ENCODE measurements around the gene SMARCA4. TPM values are rescaled to one million over a fixed set of nuclear protein-coding genes. Genes with fewer than 3 reads are reported as not detected.

The SMARCA4 gene
- total RNA-seq = 100 to 1,000 TPM in 7 of 8 experiments, 10 to 100 TPM in 1; 62.0 to 280 (median 164) TPM

DNA sequence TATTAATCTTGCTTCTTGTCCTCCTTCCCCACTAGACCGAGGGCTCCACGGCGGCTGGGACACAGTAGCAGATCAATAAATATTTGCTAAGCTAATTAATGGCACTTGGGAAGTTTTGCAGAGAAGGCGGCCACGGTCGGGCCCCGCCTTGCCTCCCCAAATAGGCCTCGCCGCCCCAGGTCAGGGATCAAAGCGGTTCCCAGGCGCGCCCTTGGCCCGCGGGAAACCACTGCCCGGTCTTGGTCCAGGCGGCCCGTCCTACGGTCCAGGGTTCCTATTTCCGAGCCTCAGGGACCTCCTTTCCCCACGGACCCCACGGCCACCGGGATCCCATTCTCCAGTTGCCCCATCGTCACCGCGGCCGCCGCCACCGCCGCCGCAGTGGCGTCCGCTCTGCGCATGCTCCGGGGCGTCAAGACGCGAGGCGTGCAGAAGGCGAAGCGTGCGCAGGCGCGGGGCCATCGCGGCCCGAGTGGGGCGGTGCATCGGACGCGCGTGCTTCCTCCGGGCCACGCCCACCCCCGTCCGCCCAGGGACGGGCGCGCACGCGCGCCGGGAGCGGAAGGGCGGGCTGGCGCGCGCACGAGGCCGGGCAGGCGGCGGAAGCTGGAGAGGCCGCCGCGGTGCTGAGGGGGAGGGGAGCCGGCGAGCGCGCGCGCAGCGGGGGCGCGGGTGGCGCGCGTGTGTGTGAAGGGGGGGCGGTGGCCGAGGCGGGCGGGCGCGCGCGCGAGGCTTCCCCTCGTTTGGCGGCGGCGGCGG lies at the start of gene SMARCA4:
TSS of gene SMARCA4 (plus strand) at position 717 of the 759 bp plus-strand sequence. CDS start 23,122 bp downstream, outside the sequence.
- Histone ChIP-seq H3K27ac (peak within 1 kb of the TSS; percentile 95), H3K4me3 (peak within 1 kb of the TSS; percentile 59 to 86 (median 69)), H3K4me1 (replicated peaks in 1 of 2) (peaks cover 9 to 11% of the 10 kb centered on the region in 2 donors)
- in situ Hi-C loops (cut with MboI; ENCODE audit: low pct_unique_long_range_greater_than_20kb in 2 of 9, low sequenced_read_pairs in 9 of 9, unreplicated experiment in 9 of 9) = no loop called here
- peak; percentile 77 to 88 (median 85) for ATAC-seq (replicated peaks in 6 of 8)
- WGBS, 10 experiments = 0 to 9% (median 0%) methylated on average over 3 to 7 of the region's 100 CpGs; no CpG with 5 or more reads in 4 of the 10 experiments

DNA sequence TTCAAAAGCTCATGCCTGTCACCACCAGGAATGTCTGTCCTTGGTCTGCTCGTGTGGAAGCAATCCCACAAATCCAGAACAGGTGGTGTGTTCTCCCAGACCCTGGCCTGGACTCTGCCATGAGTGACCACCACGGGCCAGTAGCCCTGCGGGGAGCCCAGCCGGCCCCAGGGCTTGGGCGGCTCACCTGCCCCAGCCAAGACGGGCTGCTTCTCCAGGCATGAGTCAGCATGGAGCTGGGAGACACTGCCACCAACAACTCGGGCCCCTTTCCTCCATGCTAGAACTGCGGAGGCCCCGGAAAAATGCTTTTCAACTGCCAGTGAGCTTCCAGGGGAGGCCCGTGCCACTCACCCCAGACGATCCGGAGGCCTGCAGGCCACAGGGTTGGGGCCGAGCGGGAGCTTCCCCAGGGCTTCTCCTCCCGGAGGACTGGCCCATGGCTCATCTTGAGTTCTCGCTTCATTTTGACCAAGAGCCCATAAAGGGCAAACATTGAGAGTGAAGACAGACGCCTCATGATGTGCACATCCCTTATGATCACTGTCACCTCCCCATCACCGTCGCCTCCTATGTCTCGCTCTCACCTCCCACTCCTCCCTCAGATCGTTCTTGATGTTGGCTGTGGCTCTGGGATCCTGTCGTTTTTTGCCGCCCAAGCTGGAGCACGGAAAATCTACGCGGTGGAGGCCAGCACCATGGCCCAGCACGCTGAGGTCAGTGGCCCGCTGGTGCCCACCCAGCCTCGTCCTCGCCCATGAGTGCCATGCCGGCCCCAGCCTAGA lies 49.1 kb upstream of the SMARCA4 start:
- in situ Hi-C loops (cut with MboI; ENCODE audit: low pct_unique_long_range_greater_than_20kb in 2 of 9, low sequenced_read_pairs in 9 of 9, unreplicated experiment in 9 of 9) = no loop called here
- H3K27ac ChIP-seq = no peak overlapping the region
- ATAC-seq (replicated peaks in 6 of 8) = no peak
- no peaks in the 10 kb centered on the region for H3K4me1 ChIP-seq (replicated peaks in 1 of 2)
- WGBS, 10 experiments = 50 to 100% (median 96%) methylated on average over 1 to 16 of the region's 31 CpGs; no CpG with 5 or more reads in 3 of the 10 experiments
- no peak overlapping the region for H3K4me3 ChIP-seq

DNA sequence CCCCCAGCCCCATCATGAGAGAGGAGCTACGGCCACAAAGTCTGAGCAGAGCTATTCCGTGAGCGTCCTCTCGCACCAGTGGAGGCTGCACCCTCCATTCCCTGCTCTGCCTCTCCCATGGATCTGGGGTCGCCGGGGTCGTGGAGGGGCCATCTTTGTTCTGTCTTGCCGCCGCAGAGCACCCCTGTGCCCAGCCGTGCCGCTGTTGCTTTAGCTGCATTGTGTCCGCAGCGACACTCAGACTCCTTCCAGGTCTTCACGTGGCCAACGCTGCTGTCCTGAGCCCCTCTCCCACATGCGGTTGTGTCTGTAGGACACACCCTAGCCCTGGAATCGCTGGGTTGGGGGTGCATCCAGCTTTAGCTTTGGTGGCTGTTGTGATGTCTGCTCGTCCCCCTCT lies 48.2 kb upstream of the SMARCA4 start:
- ATAC-seq (replicated peaks in 6 of 8) = no peak
- in situ Hi-C loops (cut with MboI; ENCODE audit: low pct_unique_long_range_greater_than_20kb in 2 of 9, low sequenced_read_pairs in 9 of 9, unreplicated experiment in 9 of 9) = no loop called here
- Histone ChIP-seq H3K27ac (no peak overlapping the region), H3K4me1 (replicated peaks in 1 of 2) (no peaks in the 10 kb centered on the region), H3K4me3 (no peak overlapping the region)
- WGBS, 10 experiments = 88 to 100% (median 97%) methylated on average over 3 to 7 of the region's 18 CpGs; no CpG with 5 or more reads in 6 of the 10 experiments

DNA sequence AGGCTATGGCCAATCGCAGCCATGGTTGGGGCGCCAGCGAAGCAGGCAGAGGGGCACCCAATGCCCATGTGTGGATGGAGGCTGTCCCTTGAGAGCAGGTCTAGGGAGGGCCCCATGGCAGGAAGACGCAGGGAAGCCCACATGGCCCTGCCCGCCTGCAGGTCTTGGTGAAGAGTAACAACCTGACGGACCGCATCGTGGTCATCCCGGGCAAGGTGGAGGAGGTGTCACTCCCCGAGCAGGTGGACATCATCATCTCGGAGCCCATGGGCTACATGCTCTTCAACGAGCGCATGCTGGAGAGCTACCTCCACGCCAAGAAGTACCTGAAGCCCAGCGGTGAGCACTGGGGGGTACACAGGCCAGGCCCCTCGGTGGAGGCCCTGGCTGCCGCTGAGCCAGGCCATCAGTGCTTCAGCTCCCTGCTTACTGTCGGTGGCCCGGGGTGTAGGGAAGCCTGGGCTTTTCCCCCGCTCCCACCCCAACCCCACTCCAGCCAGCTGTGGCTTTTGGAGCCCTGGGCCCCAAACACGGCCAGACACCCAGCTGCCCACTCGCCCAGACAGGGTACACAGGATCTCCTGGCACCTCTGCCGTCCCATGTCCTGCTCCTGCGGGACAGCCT lies 47.0 kb upstream of the SMARCA4 start:
- 100% methylated on average over 1 of the region's 24 CpGs; no CpG with 5 or more reads in 8 of the 10 experiments for WGBS, 10 experiments
- Histone ChIP-seq H3K4me1 (replicated peaks in 1 of 2) (no peaks in the 10 kb centered on the region), H3K4me3 (no peak overlapping the region), H3K27ac (no peak overlapping the region)
- ATAC-seq (replicated peaks in 6 of 8) = no peak
- in situ Hi-C loops (cut with MboI; ENCODE audit: low pct_unique_long_range_greater_than_20kb in 2 of 9, low sequenced_read_pairs in 9 of 9, unreplicated experiment in 9 of 9) = no loop called here

DNA sequence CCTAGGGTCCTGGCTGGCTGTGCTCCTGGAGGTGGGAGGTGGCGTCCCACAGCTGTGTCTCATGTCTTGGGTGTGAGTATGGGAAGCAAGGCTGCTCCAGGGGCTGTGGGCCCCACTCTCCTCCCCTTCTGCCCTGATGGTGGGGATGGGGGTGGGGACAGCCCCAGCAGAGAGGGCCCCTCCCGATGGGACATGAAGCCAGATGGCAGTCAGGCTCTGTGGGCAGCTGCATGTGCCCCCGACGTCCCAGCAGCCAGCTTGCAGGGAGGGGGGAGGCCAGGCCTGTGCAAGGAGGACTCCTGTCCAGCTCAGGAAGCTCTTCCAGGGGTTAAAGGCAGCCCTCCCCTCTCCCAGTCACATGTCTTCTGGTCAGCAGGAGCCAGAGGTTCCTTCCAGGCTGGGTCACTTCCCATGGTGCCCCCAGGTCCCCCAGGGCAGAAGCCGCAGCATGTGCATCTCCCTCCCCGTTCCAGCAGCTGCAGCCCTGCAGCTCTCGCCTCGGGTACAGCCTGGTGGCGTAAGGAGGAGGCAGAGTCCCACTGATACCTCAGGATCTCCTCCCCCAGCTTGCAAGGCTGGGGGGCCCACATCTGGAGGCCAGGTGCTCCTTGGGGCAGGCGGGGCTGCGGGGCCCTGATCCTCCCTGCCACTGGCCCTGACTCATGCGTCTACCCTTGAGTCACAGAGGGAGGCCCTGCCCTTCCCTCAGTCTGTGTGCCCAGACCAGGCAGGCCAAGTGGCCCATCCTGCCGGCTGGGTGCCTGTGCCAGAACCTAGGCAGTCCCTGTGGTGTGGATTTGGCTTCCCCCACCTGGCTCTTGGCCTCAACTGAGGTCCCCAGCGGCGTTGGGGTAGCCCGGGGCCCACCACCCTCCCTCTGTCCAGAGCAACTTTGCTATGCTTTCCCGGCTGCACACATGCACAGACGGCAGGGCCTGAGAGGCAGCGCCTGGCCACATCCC lies 45.4 kb upstream of the SMARCA4 start:
- in situ Hi-C loops (cut with MboI; ENCODE audit: low pct_unique_long_range_greater_than_20kb in 2 of 9, low sequenced_read_pairs in 9 of 9, unreplicated experiment in 9 of 9) = no loop called here
- no peaks in the 10 kb centered on the region for H3K4me1 ChIP-seq (replicated peaks in 1 of 2)
- peak; percentile 6 to 94 (median 60) for ATAC-seq (replicated peaks in 6 of 8)
- WGBS, 10 experiments = 10 to 100% methylated on average over 1 to 2 of the region's 19 CpGs; no CpG with 5 or more reads in 8 of the 10 experiments
- no peak overlapping the region for H3K4me3 ChIP-seq
- peak overlapping the region in 1 of 2 donors; percentile 48 for H3K27ac ChIP-seq

DNA sequence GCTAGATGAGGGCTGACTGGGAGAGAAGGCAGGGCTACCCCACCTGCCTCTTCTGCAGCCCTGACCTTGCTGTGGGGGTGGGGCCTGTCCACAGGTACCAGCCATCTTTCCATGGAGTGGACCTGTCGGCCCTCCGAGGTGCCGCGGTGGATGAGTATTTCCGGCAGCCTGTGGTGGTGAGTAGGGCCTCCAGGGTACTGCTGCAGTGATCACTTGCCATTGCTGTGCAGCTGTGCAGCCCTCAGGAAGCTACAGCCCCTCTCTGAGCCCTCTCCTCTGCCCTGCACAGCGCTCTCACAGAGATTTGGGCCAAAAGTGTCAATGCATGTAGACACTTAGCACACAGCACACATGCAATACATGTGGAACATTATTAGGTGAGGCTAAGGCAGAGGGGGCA lies 44.2 kb upstream of the SMARCA4 start:
- in situ Hi-C loops (cut with MboI; ENCODE audit: low pct_unique_long_range_greater_than_20kb in 2 of 9, low sequenced_read_pairs in 9 of 9, unreplicated experiment in 9 of 9) = no loop called here
- Histone ChIP-seq H3K4me1 (replicated peaks in 1 of 2) (no peaks in the 10 kb centered on the region), H3K27ac (no peak overlapping the region), H3K4me3 (no peak overlapping the region)
- no peak for ATAC-seq (replicated peaks in 6 of 8)
- 93 to 100% (median 95%) methylated on average over 1 to 6 of the region's 6 CpGs; no CpG with 5 or more reads in 7 of the 10 experiments for WGBS, 10 experiments

DNA sequence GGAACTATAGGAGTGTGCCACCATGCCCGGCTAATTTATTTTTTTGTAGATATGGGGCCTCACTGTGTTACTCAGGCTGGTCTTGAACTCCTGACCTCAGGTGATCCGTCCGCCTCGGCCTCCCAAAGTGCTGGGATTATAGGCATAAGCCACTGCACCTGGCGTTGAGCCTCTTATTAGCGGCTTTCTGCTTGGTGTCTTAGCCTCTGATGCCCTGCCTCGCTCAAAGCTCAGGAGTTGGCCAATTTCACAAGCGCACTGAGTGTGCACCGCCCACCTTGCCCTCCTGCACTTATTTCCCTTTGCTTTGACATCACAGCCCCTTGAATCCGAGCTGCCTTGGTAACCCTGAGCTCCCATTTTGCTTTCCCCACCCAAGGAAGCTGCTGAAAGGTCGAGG lies 42.5 kb upstream of the SMARCA4 start:
- Histone ChIP-seq H3K4me3 (no peak overlapping the region), H3K27ac (no peak overlapping the region), H3K4me1 (replicated peaks in 1 of 2) (no peaks in the 10 kb centered on the region)
- ATAC-seq (replicated peaks in 6 of 8) = no peak
- in situ Hi-C loops (cut with MboI; ENCODE audit: low pct_unique_long_range_greater_than_20kb in 2 of 9, low sequenced_read_pairs in 9 of 9, unreplicated experiment in 9 of 9) = no loop called here
- WGBS, 10 experiments = 96 to 100% (median 100%) methylated on average over 1 to 3 of the region's 11 CpGs; no CpG with 5 or more reads in 4 of the 10 experiments

DNA sequence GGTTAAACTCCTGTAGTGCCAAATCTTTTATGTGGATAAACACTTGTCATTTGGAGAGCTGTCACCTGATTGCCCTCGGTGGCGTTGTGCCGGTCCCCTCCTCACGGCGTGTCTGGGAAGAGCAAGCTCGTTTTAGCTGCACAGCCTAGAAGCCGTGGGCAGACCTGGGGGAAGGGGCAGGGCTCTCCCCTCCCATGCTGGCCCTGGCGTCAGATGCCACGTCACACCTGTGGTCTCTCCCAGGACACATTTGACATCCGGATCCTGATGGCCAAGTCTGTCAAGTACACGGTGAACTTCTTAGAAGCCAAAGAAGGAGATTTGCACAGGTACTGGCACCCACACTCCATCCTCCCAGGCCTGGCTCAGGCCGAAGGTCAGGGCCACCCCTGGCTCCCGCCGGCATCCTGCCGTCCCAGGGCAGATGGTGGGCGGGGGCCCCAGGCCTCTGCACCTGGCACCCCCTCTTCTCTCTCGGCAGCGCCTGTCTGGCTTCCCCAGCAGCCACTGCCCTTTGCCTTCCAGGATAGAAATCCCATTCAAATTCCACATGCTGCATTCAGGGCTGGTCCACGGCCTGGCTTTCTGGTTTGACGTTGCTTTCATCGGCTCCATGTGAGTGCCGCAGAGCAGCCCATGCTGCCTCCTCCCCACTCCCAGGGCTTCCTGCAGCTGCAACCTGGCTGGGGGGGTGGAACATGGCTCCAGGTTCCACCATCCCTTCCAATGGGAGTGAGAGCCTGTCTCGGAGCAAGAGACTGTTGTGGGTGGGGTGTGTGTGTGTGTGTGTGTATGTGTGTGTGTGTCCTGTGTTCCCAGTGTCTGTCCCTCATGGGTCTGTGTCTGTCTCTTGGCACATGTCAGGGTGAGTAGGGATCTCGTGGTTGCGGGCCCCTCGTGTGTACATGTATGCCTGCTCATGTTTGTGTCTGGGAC lies 41.2 kb upstream of the SMARCA4 start:
- no peak overlapping the region for H3K4me3 ChIP-seq
- WGBS, 10 experiments = 85 to 100% (median 87%) methylated on average over 2 to 14 of the region's 26 CpGs; no CpG with 5 or more reads in 5 of the 10 experiments
- in situ Hi-C loops (cut with MboI; ENCODE audit: low pct_unique_long_range_greater_than_20kb in 2 of 9, low sequenced_read_pairs in 9 of 9, unreplicated experiment in 9 of 9) = no loop called here
- no peaks in the 10 kb centered on the region for H3K4me1 ChIP-seq (replicated peaks in 1 of 2)
- peak overlapping the region in 1 of 2 donors; percentile 14 for H3K27ac ChIP-seq
- peak in 3 of 8 experiments; percentile 1 to 2 (median 1) for ATAC-seq (replicated peaks in 6 of 8)

DNA sequence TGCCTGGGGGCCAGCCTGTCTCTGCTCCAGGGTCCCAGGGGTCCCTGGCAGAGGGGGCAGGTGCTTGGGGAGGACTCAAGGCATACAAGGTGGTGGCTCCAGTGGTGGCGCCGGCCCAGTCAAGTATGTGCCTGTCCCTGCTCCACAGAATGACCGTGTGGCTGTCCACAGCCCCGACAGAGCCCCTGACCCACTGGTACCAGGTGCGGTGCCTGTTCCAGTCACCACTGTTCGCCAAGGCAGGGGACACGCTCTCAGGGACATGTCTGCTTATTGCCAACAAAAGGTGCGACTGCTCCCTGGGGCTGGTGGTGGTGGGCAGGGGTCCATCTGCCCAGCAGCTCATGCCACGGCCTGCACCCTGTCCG lies 40.6 kb upstream of the SMARCA4 start:
- no peak overlapping the region for H3K4me3 ChIP-seq
- peak in 5 of 8 experiments; percentile 1 to 5 (median 2) for ATAC-seq (replicated peaks in 6 of 8)
- in situ Hi-C loops (cut with MboI; ENCODE audit: low pct_unique_long_range_greater_than_20kb in 2 of 9, low sequenced_read_pairs in 9 of 9, unreplicated experiment in 9 of 9) = no loop called here
- 92 to 100% (median 100%) methylated on average over 1 to 5 of the region's 10 CpGs; no CpG with 5 or more reads in 7 of the 10 experiments for WGBS, 10 experiments
- no peak overlapping the region for H3K27ac ChIP-seq
- no peaks in the 10 kb centered on the region for H3K4me1 ChIP-seq (replicated peaks in 1 of 2)

DNA sequence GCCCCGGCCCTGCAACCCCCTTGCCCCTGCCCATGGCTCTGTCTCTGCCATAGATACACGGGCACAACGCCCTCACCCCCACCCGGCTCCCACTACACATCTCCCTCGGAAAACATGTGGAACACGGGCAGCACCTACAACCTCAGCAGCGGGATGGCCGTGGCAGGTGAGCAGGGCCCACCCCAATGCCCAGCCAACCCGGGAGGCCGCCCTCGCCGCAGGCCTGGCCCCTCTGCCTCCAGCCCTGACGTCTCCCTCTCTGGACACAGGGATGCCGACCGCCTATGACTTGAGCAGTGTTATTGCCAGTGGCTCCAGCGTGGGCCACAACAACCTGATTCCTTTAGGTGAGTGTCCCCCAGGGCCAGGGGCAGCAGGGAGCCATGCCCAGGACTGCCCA lies 40.0 kb upstream of the SMARCA4 start:
- Histone ChIP-seq H3K4me1 (replicated peaks in 1 of 2) (no peaks in the 10 kb centered on the region), H3K4me3 (no peak overlapping the region), H3K27ac (no peak overlapping the region)
- in situ Hi-C loops (cut with MboI; ENCODE audit: low pct_unique_long_range_greater_than_20kb in 2 of 9, low sequenced_read_pairs in 9 of 9, unreplicated experiment in 9 of 9) = no loop called here
- WGBS, 10 experiments = 90 to 92% methylated on average over 2 to 5 of the region's 16 CpGs; no CpG with 5 or more reads in 8 of the 10 experiments
- ATAC-seq (replicated peaks in 6 of 8) = peak in 5 of 8 experiments; percentile 3 to 20 (median 16)

DNA sequence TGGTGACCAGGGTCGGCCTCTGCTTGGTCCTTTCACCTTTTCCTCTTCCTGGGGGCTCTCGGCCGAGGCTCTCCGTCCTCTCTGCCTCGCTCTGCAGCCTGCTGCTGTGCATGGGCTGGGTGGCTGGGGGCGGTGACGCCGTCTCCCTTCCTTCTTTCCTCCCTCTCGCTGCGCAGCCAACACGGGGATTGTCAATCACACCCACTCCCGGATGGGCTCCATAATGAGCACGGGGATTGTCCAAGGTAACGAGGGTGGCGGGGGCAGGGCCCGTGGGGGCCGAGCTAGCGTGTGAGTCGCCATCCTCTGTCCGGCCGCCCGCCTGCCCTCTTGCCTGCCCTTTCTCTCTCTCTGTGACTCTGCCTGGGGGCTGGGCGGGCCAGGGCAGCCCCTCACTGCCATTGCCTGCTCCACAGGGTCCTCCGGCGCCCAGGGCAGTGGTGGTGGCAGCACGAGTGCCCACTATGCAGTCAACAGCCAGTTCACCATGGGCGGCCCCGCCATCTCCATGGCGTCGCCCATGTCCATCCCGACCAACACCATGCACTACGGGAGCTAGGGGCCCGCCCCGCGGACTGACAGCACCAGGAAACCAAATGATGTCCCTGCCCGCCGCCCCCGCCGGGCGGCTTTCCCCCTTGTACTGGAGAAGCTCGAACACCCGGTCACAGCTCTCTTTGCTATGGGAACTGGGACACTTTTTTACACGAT lies 39.5 kb upstream of the SMARCA4 start:
- in situ Hi-C loops (cut with MboI; ENCODE audit: low pct_unique_long_range_greater_than_20kb in 2 of 9, low sequenced_read_pairs in 9 of 9, unreplicated experiment in 9 of 9) = no loop called here
- no peaks in the 10 kb centered on the region for H3K4me1 ChIP-seq (replicated peaks in 1 of 2)
- no peak overlapping the region for H3K27ac ChIP-seq
- peak in 5 of 8 experiments; percentile 24 to 29 (median 28) for ATAC-seq (replicated peaks in 6 of 8)
- H3K4me3 ChIP-seq = no peak overlapping the region
- WGBS, 10 experiments = 87 to 97% methylated on average over 6 of the region's 43 CpGs; no CpG with 5 or more reads in 8 of the 10 experiments

Data from motor neuron (in vitro differentiated cells).